B cell (primary cell): ENCODE measurements around the gene TTC22. TPM values are rescaled to one million over a fixed set of nuclear protein-coding genes. Genes with fewer than 3 reads are reported as not detected.

Source experiments
- ATAC-seq: fragments of 200-7000 bp; cut with Tn5 transposase; one replicate; pipeline ENCODE4 v1.10.0; 2021; ENCODE audit warnings: low read depth, mild to moderate bottlenecking, moderate number of reproducible peaks, moderate library complexity
- CTCF ChIA-PET: fragments of 350-600 bp; sonication (Branson Sonifier 250); formaldehyde crosslinking; loops from one replicate; lab custom pipeline; 2021; ENCODE audit warnings: antibody characterized with exemption, inconsistent platforms; lab: Charles Lee
- POLR2A ChIA-PET: fragments of 350-600 bp; sonication (Branson Sonifier 250); formaldehyde crosslinking; loops from one replicate; lab custom pipeline; 2021; ENCODE audit warnings: antibody characterized with exemption; lab: Charles Lee
- DNase-seq: peaks from one replicate; pipeline ENCODE4 v3.0.0; 2013
- H2AFZ ChIP-seq: 2 replicates; pipeline ENCODE4 v1.6.1; 2012; ENCODE audit warnings: mild to moderate bottlenecking, low read depth, low read length; ENCODE audit not compliant: insufficient read depth, poor library complexity, severe bottlenecking
- H3K27ac ChIP-seq, 2 donors: 1 replicate in 1 of 2; 2 replicates in 1 of 2; pipeline ENCODE4 v1.5.1; 2012 to 2013; ENCODE audit warnings: low read length in 2 of 2, mild to moderate bottlenecking in 2 of 2, moderate library complexity in 1 of 2
- H3K27me3 ChIP-seq, 4 experiments: fragments of 200-600 bp in 1 of 4; sonication (generic) in 1 of 4; replicated peaks in 1 of 4; 1 replicate in 2 of 4; 2 replicates in 2 of 4; pipeline versions ENCODE4 v1.6.1 to v1.7.0; 2013 to 2016; ENCODE audit warnings: low read length in 3 of 4, mild to moderate bottlenecking in 2 of 4, mixed read lengths in 1 of 4, moderate library complexity in 1 of 4; ENCODE audit not compliant: insufficient read depth in 4 of 4, control insufficient read depth in 3 of 4; ENCODE audit errors: control extremely low read depth in 1 of 4
- H3K36me3 ChIP-seq, 2 experiments: replicated peaks in 1 of 2; 1 replicate in 1 of 2; 2 replicates in 1 of 2; pipeline versions ENCODE4 v1.6.1 to v1.7.1; 2013; ENCODE audit warnings: low read length in 1 of 2; ENCODE audit not compliant: insufficient read depth in 2 of 2, control insufficient read depth in 1 of 2; ENCODE audit errors: control extremely low read depth in 1 of 2, extremely low read depth in 1 of 2
- H3K4me1 ChIP-seq, 2 donors: fragments of 200-600 bp in 1 of 2; sonication (generic) in 1 of 2; 1 replicate in 1 of 2; 2 replicates in 1 of 2; pipeline versions ENCODE4 v1.5.1 to v1.6.1; 2013 to 2017; ENCODE audit warnings: low read length in 2 of 2; ENCODE audit not compliant: control insufficient read depth in 2 of 2, insufficient read depth in 2 of 2
- H3K4me2 ChIP-seq: replicated peaks from 2 replicates; pipeline ENCODE3; 2012; ENCODE audit warnings: mild to moderate bottlenecking, low read depth, low read length; ENCODE audit not compliant: poor library complexity, severe bottlenecking
- H3K4me3 ChIP-seq, 5 experiments: fragments of 200-600 bp in 1 of 5; sonication (generic) in 1 of 5; 1 replicate in 3 of 5; 2 replicates in 2 of 5; pipeline versions ENCODE4 v1.5.1 to v1.7.0; 2011 to 2016; ENCODE audit warnings: low read length in 4 of 5, mild to moderate bottlenecking in 4 of 5, low read depth in 2 of 5, control low read depth in 1 of 5, moderate library complexity in 1 of 5; ENCODE audit not compliant: insufficient read depth in 1 of 5; ENCODE audit errors: control extremely low read depth in 1 of 5, extremely low read depth in 1 of 5
- H3K79me2 ChIP-seq: fragments of 200-600 bp; sonication (generic); one replicate; pipeline ENCODE4 v1.6.0; 2016; ENCODE audit warnings: low read length; ENCODE audit not compliant: control insufficient read depth, insufficient read depth
- H3K9ac ChIP-seq: fragments of 200-600 bp; sonication (generic); 2 replicates; pipeline ENCODE4 v1.6.1; 2017; ENCODE audit warnings: mild to moderate bottlenecking, low read length, moderate library complexity
- H3K9me3 ChIP-seq, 3 donors: one replicate each; pipeline versions ENCODE4 v1.6.1 to v1.7.1; 2013; ENCODE audit warnings: low read length in 2 of 3; ENCODE audit not compliant: control insufficient read depth in 2 of 3, insufficient read depth in 1 of 3; ENCODE audit errors: control extremely low read depth in 1 of 3
- H4K20me1 ChIP-seq: 2 replicates; pipeline ENCODE4 v1.6.0; 2012; ENCODE audit warnings: mild to moderate bottlenecking, low read length; ENCODE audit not compliant: insufficient read depth, control insufficient read depth, poor library complexity, severe bottlenecking
- H3K27ac Mint-ChIP-seq: one replicate; pipeline ENCODE4 v1.8.0; 2021; ENCODE audit warnings: mixed read lengths
- H3K27me3 Mint-ChIP-seq: one replicate; pipeline ENCODE4 v1.8.0; 2021; ENCODE audit warnings: mixed read lengths
- H3K4me1 Mint-ChIP-seq: one replicate; pipeline ENCODE4 v1.8.0; 2021; ENCODE audit warnings: mixed read lengths
- H3K4me3 Mint-ChIP-seq: one replicate; pipeline ENCODE4 v1.8.0; 2021; ENCODE audit warnings: mixed read lengths
- H3K9me3 Mint-ChIP-seq: one replicate; pipeline ENCODE4 v1.8.0; 2022; ENCODE audit warnings: mixed read lengths; ENCODE audit not compliant: insufficient read depth
- CTCF ChIP-seq: fragments of 200-600 bp; IDR thresholded peaks from one replicate; pipeline ENCODE4 v1.8.0; 2022; ENCODE audit warnings: antibody characterized with exemption, mild to moderate bottlenecking
- EZH2 ChIP-seq: IDR thresholded peaks from 2 replicates; pipeline ENCODE4 v1.6.1; 2012; ENCODE audit warnings: borderline replicate concordance, low read depth, mild to moderate bottlenecking, moderate library complexity, low read length; ENCODE audit not compliant: insufficient read depth, poor library complexity, severe bottlenecking
- WGBS: methylation state at CpG from one replicate; pipeline ENCODE4 v1.1.5; 2013; ENCODE audit warnings: missing lambda C conversion rate; ENCODE audit not compliant: insufficient coverage; 5-methylcytosine and 5-hydroxymethylcytosine counted together
- intact Hi-C: fragments of 100-400 bp; cut with micrococcal nuclease; formaldehyde crosslinking; loops from one replicate; pipeline ENCODE4 v1.10.0; 2022
- polyA plus RNA-seq: library from polyadenylated mRNA; depleted of rRNA; stranded (reverse); fragments of >200 nt; gene quantifications from 2 replicates; pipeline ENCODE4 v1.2.3, GENCODE V29; 2012
- total RNA-seq, 2 donors: library from RNA; stranded (reverse); fragments of 120-200 nt in 1 of 2; gene quantifications; 1 replicate in 1 of 2; 2 replicates in 1 of 2; pipeline versions ENCODE4 v1.2.3 to v1.2.4, GENCODE V29; 2013 to 2022

The TTC22 gene
- total and polyA plus RNA-seq, 2 donors (not counting 1 experiment from before 2014, with no cell fraction given), result 7.8 to 10.9 TPM

- Histone ChIP-seq H3K27me3 (no peaks in the 10 kb centered on the region), H3K9me3 (no peaks in the 10 kb centered on the region), H3K4me2 (no peak overlapping the region), H3K4me3 (no peak overlapping the region), H3K79me2 (peaks cover 10% of the 10 kb centered on the region), H3K36me3 (no peaks in the 10 kb centered on the region), H2AFZ (no peak overlapping the region), H3K4me1 (peaks cover 8 to 10% of the 10 kb centered on the region in 2 donors), H3K9ac (no peak overlapping the region), H4K20me1 (no peaks in the 10 kb centered on the region), H3K27ac (no peak overlapping the region)
- ATAC-seq, result no peak
- 100% methylated on average over 1 of the region's 4 CpGs for WGBS
- no peak for DNase-seq
- no peak for TF ChIP-seq EZH2
- TF ChIP-seq CTCF, result no peak
- H3K9me3 Mint-ChIP-seq, result no peaks in the 10 kb centered on the region
- intact Hi-C loops, result no loop called here
- H3K4me1 Mint-ChIP-seq, result peaks cover 20% of the 10 kb centered on the region
- no peaks in the 10 kb centered on the region for H3K27me3 Mint-ChIP-seq
- no peak overlapping the region for H3K4me3 Mint-ChIP-seq
- POLR2A ChIA-PET, result no interaction called here
- CTCF ChIA-PET, result interaction anchor here (4.4 kb wide), 1 partner anchor 34 kb away, joined by 20 read pairs; the partner anchor contains the start of gene TTC22
- no peak overlapping the region for H3K27ac Mint-ChIP-seq
Measured at GRCh38 chr1:54766726-54767125, 34.4 kb downstream of the TTC22 start.

- no peaks in the 10 kb centered on the region for H4K20me1 ChIP-seq
- Mint-ChIP-seq H3K9me3 (no peaks in the 10 kb centered on the region), H3K4me1 (peaks cover 20% of the 10 kb centered on the region), H3K27me3 (no peaks in the 10 kb centered on the region), H3K27ac (peak overlapping the region; percentile 92), H3K4me3 (peak overlapping the region; percentile 96)
- ChIA-PET CTCF (interaction anchor here (4.4 kb wide), 1 partner anchor 36 kb away, joined by 20 read pairs; the partner anchor contains the start of gene TTC22), POLR2A (interaction anchor here (1.7 kb wide), 1 partner anchor 36 kb away, joined by 9 read pairs; the partner anchor contains the start of gene TTC22)
- H3K4me2 ChIP-seq, result peak overlapping the region; percentile 73
- peak; percentile 14 for ATAC-seq
- H3K4me3 ChIP-seq, result peak overlapping the region; percentile 34 to 96 (median 65)
- H3K79me2 ChIP-seq, result peaks cover 10% of the 10 kb centered on the region
- peak overlapping the region; percentile 47 to 81 for H3K27ac ChIP-seq
- no peaks in the 10 kb centered on the region for H3K36me3 ChIP-seq
- peaks cover 8 to 10% of the 10 kb centered on the region in 2 donors for H3K4me1 ChIP-seq
- H3K9ac ChIP-seq, result peak overlapping the region; percentile 82
- H2AFZ ChIP-seq, result peak overlapping the region; percentile 71
- H3K27me3 ChIP-seq, result no peaks in the 10 kb centered on the region
- 92% methylated on average over 6 of the region's 13 CpGs for WGBS
- intact Hi-C loops, result loop anchor here (1.0 to 5.0 kb wide), 6 partner anchors 36 to 878 kb away; partner anchors contain the start of genes DHCR24, SSBP3, TTC22 and TTC4
- H3K9me3 ChIP-seq, result no peaks in the 10 kb centered on the region
- no peak for TF ChIP-seq EZH2
- TF ChIP-seq CTCF, result no peak
- no peak for DNase-seq
Measured at GRCh38 chr1:54764922-54765561, 36.1 kb downstream of the TTC22 start.
